ENCODE results near the gene OR10P1.

OR10P1 gene

DNA sequence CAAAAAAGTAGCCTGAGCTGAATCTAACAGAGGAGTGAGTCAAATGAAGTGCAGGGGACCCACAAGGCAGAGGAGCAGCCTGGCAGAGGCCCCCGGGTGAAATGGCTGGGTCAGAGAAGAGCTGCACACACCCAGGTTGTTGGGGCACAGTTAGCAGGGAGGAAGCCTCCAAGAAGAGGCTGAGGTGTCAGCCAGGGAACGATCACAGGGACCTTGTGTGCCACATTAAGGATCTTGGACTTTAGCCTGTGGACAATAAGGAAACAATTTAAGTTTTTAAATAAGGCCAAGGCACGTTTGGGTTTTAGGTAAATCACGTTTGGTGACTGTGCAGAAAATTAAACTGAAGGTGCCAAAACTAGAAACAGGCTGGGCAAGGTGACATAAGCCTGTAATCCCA lies 35.1 kb downstream of the OR10P1 start:
- H3K27ac ChIP-seq (ENCODE audit: low read depth, low read length) = no peak overlapping the region
- no peak overlapping the region for H3K4me3 ChIP-seq (ENCODE audit: low read length)
- WGBS = 80% methylated on average over 4 of the region's 4 CpGs
- no peaks in the 10 kb centered on the region for H3K36me3 ChIP-seq (ENCODE audit: insufficient read depth, low read length)
- H3K9ac ChIP-seq (ENCODE audit: low read depth, low read length) = no peak overlapping the region
- H3K27me3 ChIP-seq (ENCODE audit: insufficient read depth, low read length) = no peaks in the 10 kb centered on the region
- H3K4me1 ChIP-seq (ENCODE audit: insufficient read depth, low read length) = no peaks in the 10 kb centered on the region
- H3K9me3 ChIP-seq (ENCODE audit: insufficient read depth, low read depth, low read length) = no peaks in the 10 kb centered on the region

DNA sequence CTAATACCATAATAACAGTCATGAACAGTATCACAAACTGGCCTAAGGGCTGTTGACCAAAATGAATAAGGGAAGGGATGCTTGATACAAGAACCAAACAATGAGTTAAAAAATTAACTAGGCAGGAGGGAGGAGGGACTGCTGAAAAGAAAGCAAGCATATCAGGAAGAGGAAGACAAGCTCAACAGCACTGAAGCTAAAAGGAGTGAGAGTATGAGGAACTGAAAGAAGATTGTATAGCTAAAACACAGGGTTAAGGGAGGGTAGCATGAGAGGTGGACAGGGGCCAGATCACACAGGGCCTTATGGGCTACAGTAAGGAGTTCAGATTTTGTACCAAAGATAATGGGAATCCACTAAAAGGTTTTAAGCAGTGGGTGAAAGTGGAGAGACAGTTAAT lies 36.9 kb downstream of the OR10P1 start:
- H3K9me3 ChIP-seq (ENCODE audit: insufficient read depth, low read depth, low read length) = no peaks in the 10 kb centered on the region
- no peaks in the 10 kb centered on the region for H3K27me3 ChIP-seq (ENCODE audit: insufficient read depth, low read length)
- no peak overlapping the region for H3K9ac ChIP-seq (ENCODE audit: low read depth, low read length)
- H3K4me3 ChIP-seq (ENCODE audit: low read length) = no peak overlapping the region
- H3K27ac ChIP-seq (ENCODE audit: low read depth, low read length) = no peak overlapping the region
- H3K36me3 ChIP-seq (ENCODE audit: insufficient read depth, low read length) = no peaks in the 10 kb centered on the region
- no peaks in the 10 kb centered on the region for H3K4me1 ChIP-seq (ENCODE audit: insufficient read depth, low read length)

DNA sequence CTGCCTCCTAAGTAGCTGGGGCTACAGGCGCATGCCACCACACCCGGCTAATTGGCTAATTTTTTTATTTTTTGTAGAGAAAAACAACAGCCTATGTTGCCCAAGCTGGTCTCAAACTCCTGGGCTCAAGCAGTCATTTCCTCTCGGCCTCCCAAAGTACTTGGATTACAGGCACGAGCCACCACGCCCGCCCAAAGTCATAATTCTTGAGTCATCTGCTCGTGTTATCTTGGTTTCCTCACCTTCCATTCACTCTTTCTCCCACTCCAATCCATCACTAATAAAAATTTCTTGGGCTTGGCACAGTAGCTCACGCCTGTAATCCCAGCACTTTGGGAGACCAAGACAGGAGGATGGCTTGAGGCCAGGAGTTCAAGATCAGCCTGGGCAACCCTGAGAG lies 39.0 kb downstream of the OR10P1 start:
- H3K9ac ChIP-seq (ENCODE audit: low read depth, low read length) = no peak overlapping the region
- WGBS = 92% methylated on average over 8 of the region's 8 CpGs

DNA sequence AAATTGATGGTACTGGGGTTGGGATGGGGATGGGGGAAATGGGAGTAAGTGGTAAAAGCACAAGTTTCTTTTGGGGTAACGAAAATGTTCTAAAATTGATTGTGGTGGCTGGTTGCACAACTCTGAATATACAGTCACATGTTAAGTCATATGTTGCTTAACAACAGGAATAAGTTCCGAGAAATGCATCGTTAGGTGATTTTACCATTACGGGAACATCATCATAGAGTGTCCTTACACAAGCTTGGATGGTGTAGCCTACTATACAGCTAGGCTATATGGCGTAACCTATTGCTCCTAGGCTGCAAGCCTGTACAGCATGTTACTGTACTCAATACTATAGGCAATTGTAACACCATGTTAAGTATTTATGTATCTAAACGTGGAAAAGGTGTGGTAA lies 40.0 kb downstream of the OR10P1 start:
- no peaks in the 10 kb centered on the region for H3K27me3 ChIP-seq (ENCODE audit: insufficient read depth, low read length)
- H3K9me3 ChIP-seq (ENCODE audit: insufficient read depth, low read depth, low read length) = no peaks in the 10 kb centered on the region
- H3K27ac ChIP-seq (ENCODE audit: low read depth, low read length) = no peak overlapping the region
- H3K4me3 ChIP-seq (ENCODE audit: low read length) = no peak overlapping the region
- WGBS = 94% methylated on average over 6 of the region's 6 CpGs
- H3K9ac ChIP-seq (ENCODE audit: low read depth, low read length) = no peak overlapping the region
- no peaks in the 10 kb centered on the region for H3K36me3 ChIP-seq (ENCODE audit: insufficient read depth, low read length)
- peaks cover 2% of the 10 kb centered on the region for H3K4me1 ChIP-seq (ENCODE audit: insufficient read depth, low read length)

More for the DNA sequence above, 39.0 kb downstream of the OR10P1 start:
- H3K4me1 ChIP-seq (ENCODE audit: insufficient read depth, low read length) = no peaks in the 10 kb centered on the region
- no peaks in the 10 kb centered on the region for H3K27me3 ChIP-seq (ENCODE audit: insufficient read depth, low read length)
- H3K9me3 ChIP-seq (ENCODE audit: insufficient read depth, low read depth, low read length) = no peaks in the 10 kb centered on the region
- no peaks in the 10 kb centered on the region for H3K36me3 ChIP-seq (ENCODE audit: insufficient read depth, low read length)
- H3K4me3 ChIP-seq (ENCODE audit: low read length) = no peak overlapping the region
- H3K27ac ChIP-seq (ENCODE audit: low read depth, low read length) = no peak overlapping the region

DNA sequence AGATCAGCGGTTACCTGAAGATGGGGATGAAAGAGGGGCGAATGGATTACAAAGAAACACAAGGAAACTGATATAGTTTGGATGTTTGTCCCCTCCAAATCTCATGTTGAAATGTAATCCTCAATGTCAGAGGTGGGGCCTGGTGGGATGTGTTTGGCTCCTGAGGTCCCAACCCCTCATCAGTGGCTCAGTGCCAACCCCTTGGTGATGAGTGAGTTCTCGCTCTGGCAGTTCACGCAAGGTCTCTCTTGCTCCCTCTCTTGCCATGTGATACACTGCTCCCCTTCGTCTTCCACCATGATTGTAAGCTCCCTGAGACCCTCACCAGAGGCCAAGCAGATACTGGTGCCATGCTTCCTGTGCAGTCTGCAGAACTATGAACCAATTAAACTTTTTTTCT lies 43.0 kb downstream of the OR10P1 start:
- 93% methylated on average over 5 of the region's 5 CpGs for WGBS
- Histone ChIP-seq H3K36me3 (ENCODE audit: insufficient read depth, low read length) (no peaks in the 10 kb centered on the region), H3K27ac (ENCODE audit: low read depth, low read length) (no peak overlapping the region), H3K27me3 (ENCODE audit: insufficient read depth, low read length) (no peaks in the 10 kb centered on the region), H3K9ac (ENCODE audit: low read depth, low read length) (no peak overlapping the region), H3K4me1 (ENCODE audit: insufficient read depth, low read length) (peaks cover 6% of the 10 kb centered on the region), H3K4me3 (ENCODE audit: low read length) (no peak overlapping the region), H3K9me3 (ENCODE audit: insufficient read depth, low read depth, low read length) (no peaks in the 10 kb centered on the region)

DNA sequence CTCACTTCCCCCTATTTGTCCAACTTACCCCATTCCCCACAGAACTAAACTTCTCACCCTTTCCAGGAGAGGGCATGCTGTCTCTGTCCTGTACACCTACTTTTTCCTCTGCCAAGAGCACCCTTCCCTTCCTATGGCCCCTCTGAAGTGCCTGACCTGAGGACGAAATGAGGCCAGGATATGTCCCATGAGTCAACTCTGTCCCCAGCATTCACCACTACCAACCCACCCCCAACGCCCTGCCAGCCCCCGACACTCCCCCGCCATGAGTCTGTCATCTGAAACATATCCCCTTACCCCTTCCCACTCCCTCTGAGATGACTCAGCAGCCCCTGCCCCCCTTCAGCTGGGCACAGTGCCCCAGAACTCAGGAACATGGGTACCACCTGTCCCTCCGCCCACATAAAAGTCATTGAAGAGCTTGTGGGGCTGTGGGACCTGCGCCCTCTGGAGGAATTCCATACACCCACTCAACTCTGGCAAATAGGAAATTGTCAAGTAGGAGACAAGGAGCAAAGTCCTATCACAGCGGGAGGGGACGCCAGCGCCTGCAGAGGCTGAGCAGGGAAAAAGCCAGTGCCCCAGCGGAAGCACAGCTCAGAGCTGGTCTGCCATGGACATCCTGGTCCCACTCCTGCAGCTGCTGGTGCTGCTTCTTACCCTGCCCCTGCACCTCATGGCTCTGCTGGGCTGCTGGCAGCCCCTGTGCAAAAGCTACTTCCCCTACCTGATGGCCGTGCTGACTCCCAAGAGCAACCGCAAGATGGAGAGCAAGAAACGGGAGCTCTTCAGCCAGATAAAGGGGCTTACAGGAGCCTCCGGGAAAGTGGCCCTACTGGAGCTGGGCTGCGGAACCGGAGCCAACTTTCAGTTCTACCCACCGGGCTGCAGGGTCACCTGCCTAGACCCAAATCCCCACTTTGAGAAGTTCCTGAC lies 44.7 kb downstream of the OR10P1 start:
- peak overlapping the region; percentile 42; the same call in 1 of the 2 replicates for H3K27ac ChIP-seq (ENCODE audit: low read depth, low read length)

DNA sequence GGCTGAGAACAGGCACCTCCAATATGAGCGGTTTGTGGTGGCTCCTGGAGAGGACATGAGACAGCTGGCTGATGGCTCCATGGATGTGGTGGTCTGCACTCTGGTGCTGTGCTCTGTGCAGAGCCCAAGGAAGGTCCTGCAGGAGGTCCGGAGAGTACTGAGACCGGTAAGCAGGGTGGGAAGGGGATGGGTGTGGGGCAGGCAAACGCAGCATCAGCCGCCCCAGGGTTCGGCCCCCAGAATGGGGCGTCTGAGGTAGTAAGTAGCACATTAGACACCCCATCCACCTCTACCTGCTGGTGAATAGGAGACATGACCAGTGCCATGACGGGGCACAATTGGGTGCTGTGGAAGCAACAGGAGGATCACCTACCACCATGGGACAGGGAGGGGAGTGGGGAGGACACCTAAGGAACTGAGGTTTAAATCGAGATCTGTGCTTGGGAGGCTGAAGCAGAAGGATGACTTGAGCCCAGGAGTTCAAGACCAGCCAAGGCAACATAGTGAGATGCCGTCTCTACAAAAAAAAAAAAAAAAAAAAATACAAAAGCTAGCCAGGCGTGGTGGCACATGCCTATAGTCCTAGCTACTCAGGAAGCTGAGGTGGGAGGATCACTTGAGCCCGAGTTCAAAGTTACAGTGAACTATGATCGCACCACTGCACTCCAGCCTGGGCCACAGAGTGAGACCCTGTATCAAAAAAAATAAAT lies 45.5 kb downstream of the OR10P1 start:
- Histone ChIP-seq H3K9me3 (ENCODE audit: insufficient read depth, low read depth, low read length) (no peaks in the 10 kb centered on the region), H3K9ac (ENCODE audit: low read depth, low read length) (peak overlapping the region; percentile 18; the same call in 1 of the 2 replicates), H3K27ac (ENCODE audit: low read depth, low read length) (no peak overlapping the region; the same call in 1 of the 2 replicates), H3K27me3 (ENCODE audit: insufficient read depth, low read length) (no peaks in the 10 kb centered on the region), H3K4me1 (ENCODE audit: insufficient read depth, low read length) (peaks cover 6% of the 10 kb centered on the region), H3K36me3 (ENCODE audit: insufficient read depth, low read length) (0 out of 2 replicates have a peak, but pooled peaks cover 13% of the 10 kb centered on the region), H3K4me3 (ENCODE audit: low read length) (peak overlapping the region; percentile 43)
- WGBS = 91% methylated on average over 12 of the region's 13 CpGs

More for the DNA sequence above, 44.7 kb downstream of the OR10P1 start:
- 40% methylated on average over 17 of the region's 17 CpGs for WGBS
- 0 out of 2 replicates have a peak, but pooled peaks cover 9% of the 10 kb centered on the region for H3K36me3 ChIP-seq (ENCODE audit: insufficient read depth, low read length)
- H3K4me1 ChIP-seq (ENCODE audit: insufficient read depth, low read length) = peaks cover 6% of the 10 kb centered on the region
- peak overlapping the region; percentile 18; the same call in 1 of the 2 replicates for H3K9ac ChIP-seq (ENCODE audit: low read depth, low read length)
- H3K9me3 ChIP-seq (ENCODE audit: insufficient read depth, low read depth, low read length) = no peaks in the 10 kb centered on the region
- H3K27me3 ChIP-seq (ENCODE audit: insufficient read depth, low read length) = no peaks in the 10 kb centered on the region
- peak overlapping the region; percentile 43 for H3K4me3 ChIP-seq (ENCODE audit: low read length)

DNA sequence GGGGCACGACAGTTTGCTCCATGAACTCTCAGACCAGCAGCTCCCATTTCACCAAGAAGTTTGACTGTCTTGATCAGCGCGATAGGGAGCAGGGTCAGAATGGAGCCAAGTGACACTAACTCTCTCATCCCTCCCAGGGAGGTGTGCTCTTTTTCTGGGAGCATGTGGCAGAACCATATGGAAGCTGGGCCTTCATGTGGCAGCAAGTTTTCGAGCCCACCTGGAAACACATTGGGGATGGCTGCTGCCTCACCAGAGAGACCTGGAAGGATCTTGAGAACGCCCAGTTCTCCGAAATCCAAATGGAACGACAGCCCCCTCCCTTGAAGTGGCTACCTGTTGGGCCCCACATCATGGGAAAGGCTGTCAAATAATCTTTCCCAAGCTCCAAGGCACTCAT lies 47.0 kb downstream of the OR10P1 start:
- no peaks in the 10 kb centered on the region for H3K27me3 ChIP-seq (ENCODE audit: insufficient read depth, low read length)
- H3K36me3 ChIP-seq (ENCODE audit: insufficient read depth, low read length) = peaks cover 21% of the 10 kb centered on the region
- H3K27ac ChIP-seq (ENCODE audit: low read depth, low read length) = no peak overlapping the region
- H3K4me1 ChIP-seq (ENCODE audit: insufficient read depth, low read length) = peaks cover 6% of the 10 kb centered on the region
- 82% methylated on average over 7 of the region's 7 CpGs for WGBS
- no peak overlapping the region for H3K9ac ChIP-seq (ENCODE audit: low read depth, low read length)
- no peaks in the 10 kb centered on the region for H3K9me3 ChIP-seq (ENCODE audit: insufficient read depth, low read depth, low read length)
- H3K4me3 ChIP-seq (ENCODE audit: low read length) = no peak overlapping the region

DNA sequence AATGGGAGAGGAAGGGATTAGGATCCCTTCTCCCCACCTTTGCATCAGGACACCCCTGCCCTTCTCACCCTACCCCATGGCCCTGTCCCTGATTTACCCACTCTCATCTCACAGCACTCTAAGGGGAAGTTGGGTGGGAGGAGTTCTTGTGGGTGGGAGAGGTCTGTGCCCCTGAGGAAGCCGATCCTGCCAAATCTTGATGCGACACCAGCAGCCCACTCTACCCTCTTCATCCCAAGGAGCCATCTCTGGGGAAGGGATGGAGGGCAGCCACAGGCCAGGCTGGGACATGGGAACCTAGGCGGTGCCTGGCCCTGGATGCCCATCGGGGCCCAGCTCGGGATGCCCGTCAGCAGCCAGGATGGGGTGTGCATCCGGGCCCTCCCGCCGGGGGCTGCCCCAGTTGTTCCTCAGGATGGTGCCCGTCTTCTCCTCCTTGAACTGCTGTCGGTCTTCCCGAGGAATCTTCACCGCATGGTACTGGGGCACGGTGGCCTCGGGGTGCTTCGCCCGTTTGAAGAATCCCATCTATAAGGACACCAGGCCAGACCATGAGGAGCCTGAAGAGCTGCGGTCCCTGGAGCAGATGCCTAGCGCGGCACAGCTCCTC lies 48.2 kb downstream of the OR10P1 start:
- Histone ChIP-seq H3K36me3 (ENCODE audit: insufficient read depth, low read length) (peaks cover 21% of the 10 kb centered on the region), H3K27me3 (ENCODE audit: insufficient read depth, low read length) (no peaks in the 10 kb centered on the region), H3K27ac (ENCODE audit: low read depth, low read length) (no peak overlapping the region), H3K9ac (ENCODE audit: low read depth, low read length) (no peak overlapping the region), H3K4me3 (ENCODE audit: low read length) (no peak overlapping the region), H3K9me3 (ENCODE audit: insufficient read depth, low read depth, low read length) (no peaks in the 10 kb centered on the region), H3K4me1 (ENCODE audit: insufficient read depth, low read length) (peaks cover 6% of the 10 kb centered on the region)
- 94% methylated on average over 18 of the region's 20 CpGs for WGBS

DNA sequence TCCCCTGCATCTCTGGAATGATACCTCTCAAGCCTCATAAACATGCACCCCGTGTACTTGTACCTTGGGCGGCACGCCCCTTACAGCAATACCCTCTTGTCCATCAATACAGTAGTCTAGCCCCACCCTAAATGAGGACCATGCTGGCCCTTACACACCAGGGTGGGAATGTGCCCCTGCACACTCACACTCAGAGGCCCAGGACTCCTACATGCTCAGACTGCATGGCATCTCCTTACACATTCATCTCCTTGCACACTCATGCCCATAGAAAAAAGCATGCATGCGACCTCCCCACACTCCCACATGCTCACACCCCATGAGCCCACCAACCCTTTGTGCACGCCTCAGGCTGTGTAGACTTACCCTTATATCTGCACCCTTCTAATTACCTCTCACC lies 49.0 kb downstream of the OR10P1 start:
- H3K9me3 ChIP-seq (ENCODE audit: insufficient read depth, low read depth, low read length) = no peaks in the 10 kb centered on the region
- no peaks in the 10 kb centered on the region for H3K27me3 ChIP-seq (ENCODE audit: insufficient read depth, low read length)
- H3K4me3 ChIP-seq (ENCODE audit: low read length) = no peak overlapping the region
- no peak overlapping the region for H3K27ac ChIP-seq (ENCODE audit: low read depth, low read length)
- H3K9ac ChIP-seq (ENCODE audit: low read depth, low read length) = no peak overlapping the region
- WGBS = 92% methylated on average over 5 of the region's 5 CpGs
- H3K4me1 ChIP-seq (ENCODE audit: insufficient read depth, low read length) = peaks cover 6% of the 10 kb centered on the region
- peaks cover 21% of the 10 kb centered on the region for H3K36me3 ChIP-seq (ENCODE audit: insufficient read depth, low read length)
